ENCODE data around the gene PTPRK. TPM values are rescaled to one million over a fixed set of nuclear protein-coding genes. Genes with fewer than 3 reads are reported as not detected.

Gene PTPRK
- total RNA-seq, 1 donor from 2014 or later = 4.2 TPM

- Mint-ChIP-seq H3K36me3 (ENCODE audit: low read depth) (no peaks in the 10 kb centered on the region), H3K4me3 (ENCODE audit: low read depth) (no peak overlapping the region), H3K9me3 (no peaks in the 10 kb centered on the region), H3K4me1 (ENCODE audit: low read depth) (no peaks in the 10 kb centered on the region), H3K27ac (no peak overlapping the region), H3K27me3 (ENCODE audit: low read depth) (peaks cover 2% of the 10 kb centered on the region)
- intact Hi-C loops (cut with micrococcal nuclease) = loop anchor here (1.0 to 10.0 kb wide), 3 partner anchors 353 to 591 kb away; no protein-coding TSS in a partner anchor
- DNase-seq (ENCODE audit: low spot score) = peak; percentile 9
These were observed 192.5 kb downstream of the PTPRK start for GRCh38 chr6:128327890-128328289.

GRCh38 chr6:128323011-128323410 lies 197.4 kb downstream of the PTPRK start:
- no peaks in the 10 kb centered on the region for H3K9me3 Mint-ChIP-seq
- H3K27me3 Mint-ChIP-seq (ENCODE audit: low read depth) = peaks cover 6% of the 10 kb centered on the region
- no peaks in the 10 kb centered on the region for H3K36me3 Mint-ChIP-seq (ENCODE audit: low read depth)
- H3K4me1 Mint-ChIP-seq (ENCODE audit: low read depth) = no peaks in the 10 kb centered on the region
- no peak overlapping the region for H3K4me3 Mint-ChIP-seq (ENCODE audit: low read depth)
- H3K27ac Mint-ChIP-seq = no peak overlapping the region
- intact Hi-C loops (cut with micrococcal nuclease) = loop anchor here (10.0 kb wide), 1 partner anchor 348 kb away; no protein-coding TSS in a partner anchor
- DNase-seq (ENCODE audit: low spot score) = no peak

GRCh38 chr6:128319946-128320345 lies 200.5 kb downstream of the PTPRK start:
- intact Hi-C loops (cut with micrococcal nuclease) = loop anchor here (10.0 kb wide), 1 partner anchor 345 kb away; no protein-coding TSS in a partner anchor
- Mint-ChIP-seq H3K4me1 (ENCODE audit: low read depth) (no peaks in the 10 kb centered on the region), H3K27me3 (ENCODE audit: low read depth) (peaks cover 6% of the 10 kb centered on the region), H3K9me3 (no peaks in the 10 kb centered on the region), H3K27ac (no peak overlapping the region), H3K36me3 (ENCODE audit: low read depth) (no peaks in the 10 kb centered on the region), H3K4me3 (ENCODE audit: low read depth) (no peak overlapping the region)
- no peak for DNase-seq (ENCODE audit: low spot score)

- peaks cover 6% of the 10 kb centered on the region for H3K27me3 Mint-ChIP-seq (ENCODE audit: low read depth)
- H3K4me1 Mint-ChIP-seq (ENCODE audit: low read depth) = no peaks in the 10 kb centered on the region
- H3K4me3 Mint-ChIP-seq (ENCODE audit: low read depth) = no peak overlapping the region
- no peaks in the 10 kb centered on the region for H3K9me3 Mint-ChIP-seq
- no peak overlapping the region for H3K27ac Mint-ChIP-seq
- intact Hi-C loops (cut with micrococcal nuclease) = no loop called here
- DNase-seq (ENCODE audit: low spot score) = no peak
- no peaks in the 10 kb centered on the region for H3K36me3 Mint-ChIP-seq (ENCODE audit: low read depth)
These were observed 201.2 kb downstream of the PTPRK start for GRCh38 chr6:128319157-128319556.

GRCh38 chr6:128316258-128316929 lies 204.0 kb downstream of the PTPRK start:
- H3K27ac Mint-ChIP-seq = no peak overlapping the region
- H3K9me3 Mint-ChIP-seq = no peaks in the 10 kb centered on the region
- DNase-seq (ENCODE audit: low spot score) = no peak
- peaks cover 4% of the 10 kb centered on the region for H3K27me3 Mint-ChIP-seq (ENCODE audit: low read depth)
- H3K36me3 Mint-ChIP-seq (ENCODE audit: low read depth) = no peaks in the 10 kb centered on the region
- intact Hi-C loops (cut with micrococcal nuclease) = no loop called here
- H3K4me1 Mint-ChIP-seq (ENCODE audit: low read depth) = peaks cover 14% of the 10 kb centered on the region
- no peak overlapping the region for H3K4me3 Mint-ChIP-seq (ENCODE audit: low read depth)

GRCh38 chr6:128314190-128314589 lies 206.2 kb downstream of the PTPRK start:
- Mint-ChIP-seq H3K4me3 (ENCODE audit: low read depth) (no peak overlapping the region), H3K27me3 (ENCODE audit: low read depth) (no peaks in the 10 kb centered on the region), H3K4me1 (ENCODE audit: low read depth) (peaks cover 17% of the 10 kb centered on the region), H3K9me3 (no peaks in the 10 kb centered on the region), H3K36me3 (ENCODE audit: low read depth) (no peaks in the 10 kb centered on the region), H3K27ac (no peak overlapping the region)
- intact Hi-C loops (cut with micrococcal nuclease) = no loop called here
- DNase-seq (ENCODE audit: low spot score) = no peak

GRCh38 chr6:128311944-128312570 lies 208.3 kb downstream of the PTPRK start:
- H3K27ac Mint-ChIP-seq = no peak overlapping the region
- peaks cover 18% of the 10 kb centered on the region for H3K4me1 Mint-ChIP-seq (ENCODE audit: low read depth)
- no peaks in the 10 kb centered on the region for H3K27me3 Mint-ChIP-seq (ENCODE audit: low read depth)
- H3K4me3 Mint-ChIP-seq (ENCODE audit: low read depth) = no peak overlapping the region
- intact Hi-C loops (cut with micrococcal nuclease) = no loop called here
- DNase-seq (ENCODE audit: low spot score) = no peak
- no peaks in the 10 kb centered on the region for H3K9me3 Mint-ChIP-seq
- H3K36me3 Mint-ChIP-seq (ENCODE audit: low read depth) = no peaks in the 10 kb centered on the region

GRCh38 chr6:128310451-128310850 lies 209.9 kb downstream of the PTPRK start:
- Mint-ChIP-seq H3K27ac (no peak overlapping the region), H3K9me3 (no peaks in the 10 kb centered on the region), H3K4me1 (ENCODE audit: low read depth) (peaks cover 18% of the 10 kb centered on the region), H3K36me3 (ENCODE audit: low read depth) (no peaks in the 10 kb centered on the region), H3K27me3 (ENCODE audit: low read depth) (no peaks in the 10 kb centered on the region), H3K4me3 (ENCODE audit: low read depth) (no peak overlapping the region)
- intact Hi-C loops (cut with micrococcal nuclease) = no loop called here
- DNase-seq (ENCODE audit: low spot score) = no peak

GRCh38 chr6:128307671-128308070 lies 212.7 kb downstream of the PTPRK start:
- no peak overlapping the region for H3K27ac Mint-ChIP-seq
- peaks cover 3% of the 10 kb centered on the region for H3K27me3 Mint-ChIP-seq (ENCODE audit: low read depth)
- intact Hi-C loops (cut with micrococcal nuclease) = no loop called here

GRCh38 chr6:128305976-128306375 lies 214.4 kb downstream of the PTPRK start:
- H3K4me1 Mint-ChIP-seq (ENCODE audit: low read depth) = peaks cover 6% of the 10 kb centered on the region
- H3K27ac Mint-ChIP-seq = no peak overlapping the region
- no peak for DNase-seq (ENCODE audit: low spot score)
- H3K4me3 Mint-ChIP-seq (ENCODE audit: low read depth) = no peak overlapping the region
- intact Hi-C loops (cut with micrococcal nuclease) = no loop called here
- peaks cover 3% of the 10 kb centered on the region for H3K27me3 Mint-ChIP-seq (ENCODE audit: low read depth)
- H3K36me3 Mint-ChIP-seq (ENCODE audit: low read depth) = no peaks in the 10 kb centered on the region
- H3K9me3 Mint-ChIP-seq = peaks cover 4% of the 10 kb centered on the region

More at GRCh38 chr6:128307671-128308070, 212.7 kb downstream of the PTPRK start:
- Mint-ChIP-seq H3K36me3 (ENCODE audit: low read depth) (no peaks in the 10 kb centered on the region), H3K9me3 (peaks cover 1% of the 10 kb centered on the region), H3K4me1 (ENCODE audit: low read depth) (peaks cover 17% of the 10 kb centered on the region), H3K4me3 (ENCODE audit: low read depth) (no peak overlapping the region)
- no peak for DNase-seq (ENCODE audit: low spot score)

GRCh38 chr6:128305228-128305627 lies 215.2 kb downstream of the PTPRK start:
- H3K9me3 Mint-ChIP-seq = peaks cover 4% of the 10 kb centered on the region
- peaks cover 5% of the 10 kb centered on the region for H3K4me1 Mint-ChIP-seq (ENCODE audit: low read depth)
- H3K36me3 Mint-ChIP-seq (ENCODE audit: low read depth) = no peaks in the 10 kb centered on the region
- H3K27ac Mint-ChIP-seq = no peak overlapping the region
- H3K27me3 Mint-ChIP-seq (ENCODE audit: low read depth) = peaks cover 3% of the 10 kb centered on the region
- no peak for DNase-seq (ENCODE audit: low spot score)
- no peak overlapping the region for H3K4me3 Mint-ChIP-seq (ENCODE audit: low read depth)
- intact Hi-C loops (cut with micrococcal nuclease) = no loop called here

GRCh38 chr6:128303870-128304269 lies 216.5 kb downstream of the PTPRK start:
- no peaks in the 10 kb centered on the region for H3K36me3 Mint-ChIP-seq (ENCODE audit: low read depth)
- H3K4me1 Mint-ChIP-seq (ENCODE audit: low read depth) = peaks cover 5% of the 10 kb centered on the region
- no peak for DNase-seq (ENCODE audit: low spot score)
- H3K27me3 Mint-ChIP-seq (ENCODE audit: low read depth) = peaks cover 3% of the 10 kb centered on the region
- H3K4me3 Mint-ChIP-seq (ENCODE audit: low read depth) = no peak overlapping the region
- no peak overlapping the region for H3K27ac Mint-ChIP-seq
- H3K9me3 Mint-ChIP-seq = peaks cover 7% of the 10 kb centered on the region
- intact Hi-C loops (cut with micrococcal nuclease) = no loop called here

GRCh38 chr6:128302942-128303341 lies 217.5 kb downstream of the PTPRK start:
- intact Hi-C loops (cut with micrococcal nuclease) = no loop called here
- Mint-ChIP-seq H3K27me3 (ENCODE audit: low read depth) (peaks cover 3% of the 10 kb centered on the region), H3K27ac (no peak overlapping the region), H3K4me3 (ENCODE audit: low read depth) (no peak overlapping the region), H3K9me3 (peaks cover 10% of the 10 kb centered on the region), H3K36me3 (ENCODE audit: low read depth) (no peaks in the 10 kb centered on the region), H3K4me1 (ENCODE audit: low read depth) (peaks cover 5% of the 10 kb centered on the region)
- DNase-seq (ENCODE audit: low spot score) = no peak
